GM12864 (cell line): Measurements from ENCODE around the gene NCF2.

Experiments
- DNase-seq: peaks from one replicate; pipeline ENCODE4 v3.0.0-alpha.2; 2011; ENCODE audit warnings: low read depth
- H3K4me3 ChIP-seq: 2 replicates; pipeline ENCODE4 v1.5.1; 2011; ENCODE audit warnings: mild to moderate bottlenecking, low read depth, low read length, control low read depth
- TF ChIP-seq, protein P1 (sequence below): IDR thresholded peaks from 2 replicates; pipeline ENCODE4 v1.5.1; 2011; ENCODE audit warnings: low read depth, mild to moderate bottlenecking, moderate library complexity, low read length, control low read depth, inconsistent platforms; ENCODE audit errors: missing control alignments

Gene NCF2

DNA sequence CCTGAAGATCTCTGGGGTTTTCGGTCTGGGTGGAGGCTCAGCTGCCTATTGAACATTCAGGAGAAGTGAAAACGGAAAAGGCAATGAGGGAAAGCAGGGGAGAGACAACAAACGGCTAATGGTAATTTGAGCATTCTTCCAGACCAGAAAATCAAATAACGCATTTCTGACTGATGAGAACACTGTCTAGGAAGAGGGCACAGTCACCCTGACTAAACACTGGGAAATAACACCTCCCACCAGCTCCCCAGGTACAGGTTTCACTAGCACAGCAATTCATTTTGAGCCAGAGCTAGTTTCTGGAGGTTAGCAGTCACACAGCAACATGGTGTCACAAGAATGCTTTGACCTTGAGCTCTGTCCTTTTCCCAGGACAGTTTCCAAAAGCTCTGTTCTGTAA is 21.1 kb downstream of the NCF2 start:
- DNase-seq, result no peak
- H3K4me3 ChIP-seq, result no peak overlapping the region
- TF ChIP-seq, protein P1, sequence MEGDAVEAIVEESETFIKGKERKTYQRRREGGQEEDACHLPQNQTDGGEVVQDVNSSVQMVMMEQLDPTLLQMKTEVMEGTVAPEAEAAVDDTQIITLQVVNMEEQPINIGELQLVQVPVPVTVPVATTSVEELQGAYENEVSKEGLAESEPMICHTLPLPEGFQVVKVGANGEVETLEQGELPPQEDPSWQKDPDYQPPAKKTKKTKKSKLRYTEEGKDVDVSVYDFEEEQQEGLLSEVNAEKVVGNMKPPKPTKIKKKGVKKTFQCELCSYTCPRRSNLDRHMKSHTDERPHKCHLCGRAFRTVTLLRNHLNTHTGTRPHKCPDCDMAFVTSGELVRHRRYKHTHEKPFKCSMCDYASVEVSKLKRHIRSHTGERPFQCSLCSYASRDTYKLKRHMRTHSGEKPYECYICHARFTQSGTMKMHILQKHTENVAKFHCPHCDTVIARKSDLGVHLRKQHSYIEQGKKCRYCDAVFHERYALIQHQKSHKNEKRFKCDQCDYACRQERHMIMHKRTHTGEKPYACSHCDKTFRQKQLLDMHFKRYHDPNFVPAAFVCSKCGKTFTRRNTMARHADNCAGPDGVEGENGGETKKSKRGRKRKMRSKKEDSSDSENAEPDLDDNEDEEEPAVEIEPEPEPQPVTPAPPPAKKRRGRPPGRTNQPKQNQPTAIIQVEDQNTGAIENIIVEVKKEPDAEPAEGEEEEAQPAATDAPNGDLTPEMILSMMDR, result no peak

DNA sequence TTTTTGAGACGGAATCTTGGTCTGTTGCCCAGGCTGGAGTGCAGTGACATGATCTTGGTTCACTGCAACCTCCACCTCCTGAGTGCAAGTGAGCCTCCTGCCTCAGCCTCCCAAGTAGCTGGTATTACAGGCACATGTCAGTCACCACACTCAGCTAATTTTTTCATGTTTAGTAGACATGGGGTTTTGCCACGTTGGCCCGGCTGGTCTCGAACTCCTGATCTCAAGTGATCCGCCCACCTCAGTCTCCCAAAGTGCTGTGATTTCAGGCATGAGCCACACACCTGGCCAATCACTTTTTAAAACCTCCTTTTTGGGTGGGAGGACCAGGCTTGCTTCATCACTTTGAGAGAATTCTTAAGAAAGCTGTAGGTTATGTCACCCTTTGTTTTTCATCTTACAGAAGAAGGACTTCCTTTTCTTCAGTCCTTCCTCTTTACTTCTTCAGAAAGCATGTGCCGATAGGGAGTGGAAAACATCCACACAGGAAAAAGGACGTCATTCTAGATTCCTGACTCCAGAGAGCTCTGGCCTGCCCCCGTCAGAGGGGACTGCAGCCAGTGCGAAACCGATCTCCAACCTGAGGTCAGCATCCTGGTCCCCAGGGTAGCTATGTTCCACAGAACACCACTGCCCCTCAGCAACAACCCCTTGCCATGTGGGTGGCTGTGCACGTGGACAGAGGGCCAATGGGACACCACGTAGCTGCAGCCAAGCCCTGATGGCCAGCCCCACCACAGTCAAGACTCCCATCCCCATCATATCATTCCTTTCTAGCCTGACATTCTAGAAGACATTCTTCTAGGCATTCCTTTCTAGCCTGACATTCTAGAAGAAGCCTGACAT is 21.9 kb downstream of the NCF2 start:
- TF ChIP-seq, protein P1, result no peak
- no peak for DNase-seq
- H3K4me3 ChIP-seq, result no peak overlapping the region

DNA sequence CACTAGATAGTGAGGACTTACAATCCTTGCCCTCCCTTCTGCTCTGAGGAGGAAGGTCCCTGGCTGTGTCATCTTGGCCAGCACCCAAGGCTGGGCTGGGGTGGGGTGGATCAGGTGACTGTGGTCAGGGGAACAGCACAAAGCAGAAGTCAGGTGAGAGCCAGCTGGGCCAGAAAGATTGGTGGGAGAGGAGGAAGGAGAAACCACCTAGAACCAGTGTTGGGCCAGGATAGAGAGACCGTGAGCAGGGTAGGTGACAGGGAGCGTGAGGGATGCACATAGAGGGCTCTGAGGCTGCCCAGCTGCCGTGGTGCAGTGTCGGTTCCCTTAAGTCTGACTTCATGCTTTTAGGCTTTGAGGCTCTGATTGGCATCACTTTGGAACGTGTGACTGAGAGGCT is 22.7 kb downstream of the NCF2 start:
- DNase-seq, result no peak
- TF ChIP-seq, protein P1, result no peak
- H3K4me3 ChIP-seq, result no peak overlapping the region

DNA sequence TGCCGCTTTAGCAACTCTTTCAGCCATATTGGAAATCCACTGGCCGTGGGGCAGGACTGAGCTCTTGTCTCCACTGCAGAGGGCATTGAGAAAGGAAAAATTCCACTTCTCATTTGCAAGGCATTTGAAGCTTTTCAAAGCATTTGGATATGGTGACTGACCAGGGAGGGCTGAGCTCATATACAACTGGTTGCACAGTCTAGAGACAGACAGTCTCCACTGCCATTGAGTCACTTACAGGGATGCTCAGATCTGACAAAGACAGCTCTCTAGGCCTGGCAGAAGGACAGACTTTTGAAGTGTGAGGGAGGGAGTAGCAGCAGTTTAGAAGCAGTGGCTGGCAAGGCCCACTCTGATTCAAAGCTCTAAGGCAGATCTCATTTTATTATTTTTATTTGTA is 24.2 kb downstream of the NCF2 start:
- no peak for DNase-seq
- H3K4me3 ChIP-seq, result no peak overlapping the region
- TF ChIP-seq, protein P1, result no peak

DNA sequence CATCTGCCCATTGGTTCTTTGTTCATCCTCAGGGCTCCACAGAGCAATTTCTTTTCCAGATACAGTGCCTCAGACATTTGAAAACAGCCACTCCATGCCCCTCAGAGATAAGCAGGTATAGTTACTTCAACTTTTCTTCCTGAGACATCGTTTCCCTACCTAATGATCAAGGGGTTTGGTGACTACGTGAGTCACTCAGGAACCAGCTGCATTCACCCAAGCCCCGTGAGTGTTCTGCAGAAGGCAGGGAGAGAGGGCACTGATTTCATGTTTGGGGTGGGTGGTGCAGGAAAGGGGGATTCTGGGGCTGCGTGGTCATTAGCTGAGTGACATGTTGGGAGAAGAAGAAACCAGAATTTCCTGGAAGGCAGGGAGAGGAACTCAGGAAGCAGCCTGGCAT is 25.0 kb downstream of the NCF2 start:
- DNase-seq, result no peak
- no peak overlapping the region for H3K4me3 ChIP-seq
- TF ChIP-seq, protein P1, result no peak

DNA sequence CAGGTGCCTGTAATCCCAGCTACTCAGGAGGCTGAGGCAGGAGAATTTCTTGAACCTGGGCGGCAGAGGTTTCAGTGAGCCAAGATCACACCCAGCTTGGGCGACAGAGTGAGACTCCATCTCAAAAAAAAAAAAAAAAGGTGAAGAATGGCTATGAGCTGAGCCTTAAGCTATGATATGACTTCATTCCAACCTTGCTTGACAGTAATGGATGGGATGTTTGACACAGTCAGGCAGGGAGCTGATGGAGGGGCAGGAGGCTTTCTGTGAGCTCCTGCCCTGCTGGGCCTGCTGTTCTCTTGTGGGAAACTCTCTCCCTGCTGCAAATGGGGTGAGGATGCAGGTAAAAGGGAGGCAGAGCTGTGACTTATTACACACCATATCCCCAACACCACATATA is 27.6 kb downstream of the NCF2 start:
- no peak overlapping the region for H3K4me3 ChIP-seq
- TF ChIP-seq, protein P1, result no peak
- no peak for DNase-seq

DNA sequence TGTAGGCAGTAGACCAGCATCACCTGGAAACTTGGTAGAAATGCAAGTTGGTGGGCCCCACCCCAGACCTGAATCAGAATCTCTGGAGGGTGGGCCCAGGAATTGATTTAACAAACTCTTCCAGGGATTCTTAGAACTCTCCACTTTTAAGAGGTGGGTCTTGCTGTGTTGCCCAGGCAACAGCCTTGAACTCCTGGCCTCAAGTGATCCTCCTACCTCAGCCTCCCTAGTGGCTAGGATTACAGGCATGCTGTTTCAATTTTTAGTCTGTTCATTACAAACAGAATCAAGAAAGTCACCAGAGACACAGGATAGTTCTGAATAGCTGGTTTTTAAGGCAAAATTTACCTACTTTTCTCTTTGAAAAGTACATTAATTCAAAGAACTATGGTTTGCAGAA is 31.2 kb downstream of the NCF2 start:
- TF ChIP-seq, protein P1, result no peak
- no peak overlapping the region for H3K4me3 ChIP-seq
- no peak for DNase-seq
